ENCODE measurements around the gene DSCAML1.

DSCAML1 gene

DNA sequence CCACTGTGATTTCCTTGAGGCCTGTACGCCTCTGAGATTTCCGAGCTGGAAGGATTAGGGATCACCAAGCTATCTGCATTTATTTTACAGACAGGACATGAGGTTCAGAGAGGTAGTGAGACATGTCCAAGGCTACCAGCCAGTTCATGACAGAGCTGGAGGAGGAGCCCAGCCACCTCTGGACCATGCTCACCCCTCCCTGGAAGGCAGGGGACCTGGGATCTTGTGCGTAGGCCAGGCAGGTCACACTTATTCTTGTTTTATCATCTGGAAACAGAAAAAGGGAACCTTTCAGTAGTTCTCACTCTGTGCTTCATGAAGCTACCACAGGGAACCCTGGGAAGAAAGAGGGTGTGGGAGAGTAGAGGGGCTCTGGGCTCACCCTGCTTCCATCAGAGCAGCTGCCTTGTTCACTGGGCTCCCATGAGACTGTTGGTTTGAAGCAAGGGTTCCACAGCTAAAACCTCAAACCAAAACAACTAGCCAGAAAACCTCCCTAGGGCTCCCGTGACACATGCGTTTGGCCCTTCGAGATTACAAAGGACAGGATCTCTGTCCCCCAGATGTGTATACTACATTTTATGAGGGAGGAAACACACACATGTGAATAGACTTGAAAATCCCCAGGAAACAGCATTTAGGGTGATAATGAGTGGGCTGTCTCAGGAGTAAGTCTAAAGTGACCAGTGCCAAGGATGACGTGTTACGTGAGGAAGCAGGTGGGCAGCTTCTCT, 106.4 kb downstream of the DSCAML1 start:
- no peak for DNase-seq (ENCODE audit: extremely low spot score)
- CTCF ChIA-PET, result interaction anchor here (0.8 to 0.9 kb wide), 2 partner anchors 65 to 264 kb away, joined by 3 read pairs; no protein-coding TSS in a partner anchor
- TF ChIP-seq HDGF (IDR thresholded peaks at IDR 0.05; ENCODE audit: borderline replicate concordance), result no peak
- POLR2A ChIA-PET, result no interaction called here

DNA sequence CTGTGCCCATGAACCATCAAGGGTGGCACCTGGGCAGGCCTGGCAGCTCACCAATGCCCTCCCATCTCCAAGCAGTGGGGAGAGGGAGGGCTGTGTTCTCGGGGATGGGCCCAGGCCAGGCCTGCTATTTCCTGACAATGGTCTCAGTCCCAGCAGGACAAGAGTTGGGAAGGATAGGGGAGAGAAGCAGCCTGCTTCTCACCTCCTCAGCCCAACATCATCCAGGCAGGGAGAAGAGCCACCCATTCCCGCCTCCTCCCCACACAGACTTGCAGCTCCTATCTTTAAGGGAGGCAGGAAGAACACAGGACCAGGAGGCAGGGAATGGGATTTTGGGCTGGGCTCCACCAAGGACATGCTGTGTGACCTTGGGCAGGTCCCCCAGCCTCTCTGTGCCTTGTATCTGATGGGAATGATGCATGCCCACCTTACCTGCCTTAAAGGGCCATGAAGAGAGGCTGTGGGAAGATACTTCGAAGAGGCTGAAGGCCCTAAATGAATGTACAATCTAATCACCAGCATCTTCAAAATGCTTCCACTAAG, 108.7 kb downstream of the DSCAML1 start:
- ChIA-PET CTCF (no interaction called here), POLR2A (no interaction called here)
- DNase-seq (ENCODE audit: extremely low spot score), result no peak
- TF ChIP-seq SUZ12 (IDR thresholded peaks at IDR 0.05), result no peak
- TF ChIP-seq HDGF (IDR thresholded peaks at IDR 0.05; ENCODE audit: borderline replicate concordance), result no peak
- TF ChIP-seq NFRKB (IDR thresholded peaks at IDR 0.05), result no peak
- TF ChIP-seq ZNF384 (IDR thresholded peaks at IDR 0.05), result no peak
- no peak for TF ChIP-seq LEF1 (IDR thresholded peaks at IDR 0.05; ENCODE audit: borderline replicate concordance)
- no peak for TF ChIP-seq FOXM1 (IDR thresholded peaks at IDR 0.05; ENCODE audit: borderline replicate concordance)
- TF ChIP-seq BHLHE40 (IDR thresholded peaks at IDR 0.05; ENCODE audit: borderline replicate concordance), result no peak
- no peak for TF ChIP-seq L3MBTL2 (conservative IDR thresholded peaks at IDR 0.05)
- TF ChIP-seq FOXA1 (IDR thresholded peaks at IDR 0.05), result no peak
- no peak for TF ChIP-seq CTBP1 (IDR thresholded peaks at IDR 0.05; ENCODE audit: borderline replicate concordance)
- TF ChIP-seq ARNT (IDR thresholded peaks at IDR 0.05), result no peak
- TF ChIP-seq TARDBP (IDR thresholded peaks at IDR 0.05), result no peak
- TF ChIP-seq, protein P1, sequence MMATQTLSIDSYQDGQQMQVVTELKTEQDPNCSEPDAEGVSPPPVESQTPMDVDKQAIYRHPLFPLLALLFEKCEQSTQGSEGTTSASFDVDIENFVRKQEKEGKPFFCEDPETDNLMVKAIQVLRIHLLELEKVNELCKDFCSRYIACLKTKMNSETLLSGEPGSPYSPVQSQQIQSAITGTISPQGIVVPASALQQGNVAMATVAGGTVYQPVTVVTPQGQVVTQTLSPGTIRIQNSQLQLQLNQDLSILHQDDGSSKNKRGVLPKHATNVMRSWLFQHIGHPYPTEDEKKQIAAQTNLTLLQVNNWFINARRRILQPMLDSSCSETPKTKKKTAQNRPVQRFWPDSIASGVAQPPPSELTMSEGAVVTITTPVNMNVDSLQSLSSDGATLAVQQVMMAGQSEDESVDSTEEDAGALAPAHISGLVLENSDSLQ (IDR thresholded peaks at IDR 0.05), result no peak
- no peak for TF ChIP-seq FOXK2 (IDR thresholded peaks at IDR 0.05)
- no peak for TF ChIP-seq ELF4 (IDR thresholded peaks at IDR 0.05)
- no peak for TF ChIP-seq SP1 (IDR thresholded peaks at IDR 0.05)

DNA sequence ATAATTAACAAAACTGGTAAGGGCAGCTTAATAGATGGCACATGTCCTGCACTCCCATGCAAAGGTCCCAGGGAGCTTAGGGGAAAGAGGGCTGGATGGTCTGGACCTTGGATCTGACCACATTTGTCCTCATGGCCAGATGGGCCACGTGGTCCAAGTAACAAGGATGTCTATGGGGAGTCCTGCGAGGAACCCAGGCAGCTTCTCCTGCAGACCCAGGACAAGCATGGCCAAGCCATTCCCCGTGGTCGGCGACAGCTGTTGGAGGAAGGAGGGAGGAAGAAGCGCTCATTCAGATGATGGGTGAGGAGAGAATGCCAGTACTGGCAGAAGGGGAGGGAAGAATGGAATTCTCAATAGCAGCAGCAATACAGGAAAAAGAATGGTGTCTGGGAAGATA, 109.2 kb downstream of the DSCAML1 start:
- no peak for TF ChIP-seq SP1 (IDR thresholded peaks at IDR 0.05)
- TF ChIP-seq L3MBTL2 (conservative IDR thresholded peaks at IDR 0.05), result no peak
- TF ChIP-seq ZNF384 (IDR thresholded peaks at IDR 0.05), result no peak
- TF ChIP-seq FOXK2 (IDR thresholded peaks at IDR 0.05), result no peak
- no peak for TF ChIP-seq FOXM1 (IDR thresholded peaks at IDR 0.05; ENCODE audit: borderline replicate concordance)
- TF ChIP-seq FOXA1 (IDR thresholded peaks at IDR 0.05), result no peak
- TF ChIP-seq ELF4 (IDR thresholded peaks at IDR 0.05), result no peak
- TF ChIP-seq ARNT (IDR thresholded peaks at IDR 0.05), result no peak
- no peak for TF ChIP-seq LEF1 (IDR thresholded peaks at IDR 0.05; ENCODE audit: borderline replicate concordance)
- TF ChIP-seq SUZ12 (IDR thresholded peaks at IDR 0.05), result no peak
- TF ChIP-seq, protein P1 (IDR thresholded peaks at IDR 0.05), result no peak
- TF ChIP-seq TARDBP (IDR thresholded peaks at IDR 0.05), result no peak
- TF ChIP-seq BHLHE40 (IDR thresholded peaks at IDR 0.05; ENCODE audit: borderline replicate concordance), result no peak
- TF ChIP-seq HDGF (IDR thresholded peaks at IDR 0.05; ENCODE audit: borderline replicate concordance), result no peak
- no peak for TF ChIP-seq NFRKB (IDR thresholded peaks at IDR 0.05)
- TF ChIP-seq CTBP1 (IDR thresholded peaks at IDR 0.05; ENCODE audit: borderline replicate concordance), result no peak
- ChIA-PET CTCF (interaction anchor here (0.6 kb wide), 1 partner anchor 124 kb away, joined by 3 read pairs; no protein-coding TSS in a partner anchor), POLR2A (no interaction called here)
- no peak for DNase-seq (ENCODE audit: extremely low spot score)

DNA sequence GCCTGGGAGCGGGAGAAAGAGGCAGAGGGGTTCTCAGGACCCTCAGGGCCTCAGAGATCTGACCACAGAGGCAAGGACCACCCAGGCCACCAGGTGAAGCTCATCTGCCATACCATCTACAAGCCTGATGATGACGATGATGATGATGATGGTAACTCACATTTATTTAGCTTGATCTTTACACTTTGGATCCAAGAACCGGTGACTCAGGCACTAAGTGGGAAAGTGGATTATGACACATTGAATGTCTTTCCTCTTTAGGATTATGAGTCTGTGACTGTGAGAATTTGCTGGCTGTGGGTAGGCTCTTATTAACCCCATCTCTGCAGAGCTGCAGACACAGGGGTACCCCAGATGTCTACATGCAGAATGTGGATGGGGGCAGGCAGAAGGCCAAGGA, 110.3 kb downstream of the DSCAML1 start:
- DNase-seq (ENCODE audit: extremely low spot score), result no peak
- POLR2A ChIA-PET, result no interaction called here
- TF ChIP-seq LEF1 (IDR thresholded peaks at IDR 0.05; ENCODE audit: borderline replicate concordance), result no peak
- TF ChIP-seq L3MBTL2 (conservative IDR thresholded peaks at IDR 0.05), result no peak
- no peak for TF ChIP-seq TARDBP (IDR thresholded peaks at IDR 0.05)
- no peak for TF ChIP-seq FOXK2 (IDR thresholded peaks at IDR 0.05)
- TF ChIP-seq HDGF (IDR thresholded peaks at IDR 0.05; ENCODE audit: borderline replicate concordance), result no peak
- TF ChIP-seq FOXM1 (IDR thresholded peaks at IDR 0.05; ENCODE audit: borderline replicate concordance), result no peak
- no peak for TF ChIP-seq ELF4 (IDR thresholded peaks at IDR 0.05)
- CTCF ChIA-PET, result no interaction called here

DNA sequence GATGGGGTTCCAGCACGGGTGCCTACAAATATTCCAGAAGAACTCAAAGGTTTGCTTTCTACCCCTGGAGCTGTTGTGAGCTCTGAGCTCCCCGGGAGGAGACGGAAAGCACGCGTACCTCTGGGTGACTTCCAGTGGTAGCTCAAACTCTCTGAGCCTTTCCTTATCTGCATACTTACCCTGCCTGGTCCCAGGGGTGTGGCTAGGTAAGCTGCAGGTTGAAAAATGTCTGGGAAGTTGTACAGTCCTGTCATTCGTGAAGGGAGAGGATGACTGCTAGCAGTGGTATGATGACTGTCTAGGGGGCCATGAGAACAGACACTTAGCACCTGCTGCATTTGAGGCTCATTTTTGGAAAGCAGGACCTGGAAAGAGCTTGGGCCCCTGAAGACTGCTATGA, 111.5 kb downstream of the DSCAML1 start:
- ChIA-PET CTCF (no interaction called here), POLR2A (no interaction called here)
- DNase-seq (ENCODE audit: extremely low spot score), result no peak
- TF ChIP-seq L3MBTL2 (conservative IDR thresholded peaks at IDR 0.05), result no peak
- no peak for TF ChIP-seq BHLHE40 (IDR thresholded peaks at IDR 0.05; ENCODE audit: borderline replicate concordance)
- TF ChIP-seq SP1 (IDR thresholded peaks at IDR 0.05), result no peak
- no peak for TF ChIP-seq LEF1 (IDR thresholded peaks at IDR 0.05; ENCODE audit: borderline replicate concordance)
- no peak for TF ChIP-seq FOXK2 (IDR thresholded peaks at IDR 0.05)

DNA sequence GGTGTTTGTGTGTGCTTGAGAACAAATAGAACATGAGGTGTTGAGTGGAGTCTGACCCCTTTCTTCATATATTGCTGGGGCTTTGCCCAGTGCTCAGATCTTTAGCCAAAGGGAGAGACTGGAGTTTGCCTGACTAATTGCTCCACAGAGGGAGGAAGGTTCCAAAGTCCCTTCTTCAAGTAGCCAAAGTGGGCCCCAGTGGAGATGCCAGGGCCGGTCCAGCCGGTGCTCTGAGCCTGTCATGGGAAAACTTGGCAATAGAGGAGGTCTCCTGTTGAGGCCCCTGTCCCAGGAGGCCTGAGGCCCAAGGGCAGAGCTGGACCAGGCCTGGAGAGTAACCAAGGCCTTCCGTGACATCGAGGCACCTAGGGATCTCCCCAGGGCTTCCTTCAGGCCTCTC, 112.3 kb downstream of the DSCAML1 start:
- CTCF ChIA-PET, result no interaction called here
- POLR2A ChIA-PET, result no interaction called here
- TF ChIP-seq FOXM1 (IDR thresholded peaks at IDR 0.05; ENCODE audit: borderline replicate concordance), result no peak
- no peak for TF ChIP-seq SUZ12 (IDR thresholded peaks at IDR 0.05)
- TF ChIP-seq LEF1 (IDR thresholded peaks at IDR 0.05; ENCODE audit: borderline replicate concordance), result no peak
- no peak for TF ChIP-seq SP1 (IDR thresholded peaks at IDR 0.05)
- TF ChIP-seq, protein P1 (IDR thresholded peaks at IDR 0.05), result no peak
- no peak for TF ChIP-seq CTBP1 (IDR thresholded peaks at IDR 0.05; ENCODE audit: borderline replicate concordance)
- TF ChIP-seq TARDBP (IDR thresholded peaks at IDR 0.05), result no peak
- TF ChIP-seq L3MBTL2 (conservative IDR thresholded peaks at IDR 0.05), result no peak
- no peak for TF ChIP-seq ARNT (IDR thresholded peaks at IDR 0.05)
- no peak for TF ChIP-seq HDGF (IDR thresholded peaks at IDR 0.05; ENCODE audit: borderline replicate concordance)
- DNase-seq (ENCODE audit: extremely low spot score), result no peak
